NCI-H1694 treated with DMSO at 0.1 percent for 48 hours (cell line): ENCODE measurements around the gene SLC5A4.

Experiments
- DNase-seq: peaks from one replicate; lab custom pipeline; 2025; lab: John Stamatoyannopoulos, UW

The SLC5A4 gene

DNA sequence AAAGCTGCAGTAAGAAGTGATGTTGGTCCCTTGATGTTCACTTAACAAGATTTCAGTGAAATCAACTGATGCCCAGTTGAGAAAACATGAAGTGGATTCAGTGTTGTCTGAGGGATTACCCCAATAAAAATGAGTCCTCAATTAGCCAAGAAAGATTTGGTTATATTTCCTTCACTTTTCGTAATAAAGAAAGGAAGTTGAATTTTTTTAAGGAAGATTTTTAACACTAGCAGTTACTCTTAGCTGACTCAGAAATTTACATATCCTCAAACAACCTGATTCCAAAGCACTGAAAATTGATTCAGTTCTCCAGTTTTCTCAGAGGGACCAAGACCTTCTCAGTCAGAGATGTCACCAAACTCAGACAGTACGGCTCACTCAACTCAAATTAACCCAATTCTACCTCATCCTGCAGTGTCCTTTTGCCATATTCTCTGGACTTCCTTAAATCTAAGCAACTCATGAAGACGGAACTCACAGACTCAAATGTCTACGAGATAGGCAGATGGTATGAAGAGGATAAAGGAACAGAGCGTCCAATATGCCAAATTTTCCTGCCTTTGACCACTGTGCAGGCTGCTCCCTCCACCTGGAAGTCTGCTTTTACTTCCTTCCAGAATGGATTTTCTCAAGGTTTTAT, 22.8 kb downstream of the SLC5A4 start:
- DNase-seq, result no peak

DNA sequence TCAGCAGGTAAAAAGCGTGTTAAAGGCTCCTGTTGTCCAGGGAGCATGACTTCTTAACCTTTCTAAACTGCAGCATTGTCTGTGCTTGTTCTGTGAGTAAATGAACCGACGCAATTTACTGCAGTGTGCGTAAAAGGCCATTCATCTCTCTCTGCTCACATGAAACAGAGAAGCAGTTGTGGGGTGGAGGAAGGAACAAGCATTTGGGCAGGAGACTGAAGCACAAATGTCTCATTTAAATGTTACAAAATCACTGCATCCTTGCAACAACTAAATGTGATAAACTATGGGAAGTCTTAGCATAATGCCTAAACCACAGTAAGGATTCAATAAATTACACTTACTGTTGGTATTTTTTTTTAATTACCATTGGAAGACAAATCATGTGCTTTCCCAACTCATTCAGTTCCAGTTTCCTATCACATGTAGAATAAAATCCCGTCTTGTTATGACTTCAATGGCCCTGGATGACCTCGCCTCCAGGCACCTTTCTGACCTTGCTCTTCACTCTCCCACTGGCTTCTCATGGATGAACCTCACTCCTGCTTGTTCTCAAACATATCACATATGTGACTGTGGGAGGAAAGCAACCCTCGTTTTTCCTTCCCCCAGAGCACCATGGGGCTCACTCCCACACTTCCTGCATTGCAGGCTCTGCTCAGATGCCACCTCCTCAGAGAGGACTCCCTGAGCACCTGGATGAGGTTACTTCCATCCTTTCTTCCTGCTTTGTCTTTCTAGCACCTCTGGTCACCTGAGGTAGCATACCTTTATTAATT, 28.6 kb downstream of the SLC5A4 start:
- no peak for DNase-seq

DNA sequence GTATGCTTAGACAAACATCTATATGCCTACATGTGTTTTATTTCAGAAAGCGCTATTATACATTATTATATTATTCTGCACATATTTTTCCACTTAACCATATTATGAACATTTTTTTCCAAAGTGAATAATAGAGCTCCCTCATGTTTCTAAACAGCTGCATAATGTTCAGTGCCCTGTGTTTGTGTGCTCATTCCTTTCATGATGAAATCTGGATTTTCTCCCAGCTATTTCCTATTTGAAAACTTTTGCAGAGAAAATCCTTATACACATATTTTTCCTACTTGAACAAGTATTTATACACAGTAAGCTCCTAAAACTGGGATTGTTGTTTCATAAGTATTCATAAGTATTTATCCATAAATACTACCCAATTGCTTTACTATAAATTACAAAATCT, 32.2 kb downstream of the SLC5A4 start:
- no peak for DNase-seq

DNA sequence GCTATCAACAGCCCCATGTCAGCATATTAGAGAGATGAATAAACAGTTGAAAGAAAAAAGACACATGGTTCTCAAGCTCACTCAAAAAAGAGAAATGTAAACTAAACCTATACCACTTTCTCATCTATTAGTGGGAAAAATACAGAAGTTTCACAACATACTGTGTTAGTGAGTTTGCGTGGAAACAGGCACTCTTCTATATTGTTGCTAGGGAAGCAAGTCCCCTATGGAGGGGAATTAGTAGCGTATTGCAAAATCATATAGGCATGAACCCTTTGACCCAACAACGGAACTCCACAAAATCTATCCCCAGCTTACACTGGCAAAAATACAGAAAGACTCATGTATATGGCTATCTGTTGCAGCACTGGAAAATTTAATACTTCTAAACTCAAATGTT, 36.1 kb downstream of the SLC5A4 start:
- DNase-seq, result no peak

DNA sequence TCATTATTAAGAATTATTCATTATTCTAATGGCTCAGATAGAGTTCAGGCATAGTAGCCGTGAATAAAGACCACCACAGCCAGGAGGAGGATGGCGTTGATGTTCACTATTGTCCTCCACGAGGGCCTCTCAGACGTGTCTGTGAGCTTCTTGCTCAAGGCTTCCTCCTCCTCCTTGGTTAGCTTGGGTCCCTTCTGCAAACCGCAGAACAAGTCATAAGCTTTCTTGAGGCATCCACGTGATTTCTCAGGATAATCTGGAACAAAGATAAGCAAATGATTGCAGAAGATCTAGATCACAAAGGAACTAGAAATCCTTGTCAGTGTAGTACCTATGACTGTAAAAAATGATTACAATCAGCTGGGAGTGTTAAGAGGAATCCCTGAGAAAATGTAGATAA, 36.7 kb downstream of the SLC5A4 start:
- no peak for DNase-seq

DNA sequence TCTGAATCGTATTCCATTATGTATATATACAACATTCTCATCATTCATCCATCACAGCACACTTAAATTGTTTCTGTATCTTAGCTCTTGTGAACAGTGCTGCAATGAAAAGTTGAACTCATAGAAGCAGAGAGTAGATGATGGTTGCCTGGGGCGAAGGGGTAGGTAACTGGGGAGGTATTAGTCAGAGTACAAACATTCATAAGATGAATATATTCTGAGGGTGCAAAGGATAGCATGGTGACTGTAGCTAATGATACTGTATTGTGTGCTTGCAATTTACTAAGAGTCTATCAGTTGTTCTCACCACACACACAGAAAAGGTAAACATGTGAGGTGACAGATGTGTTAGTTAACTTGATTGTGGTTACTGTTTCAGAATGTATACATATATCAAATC, 37.7 kb downstream of the SLC5A4 start:
- no peak for DNase-seq

DNA sequence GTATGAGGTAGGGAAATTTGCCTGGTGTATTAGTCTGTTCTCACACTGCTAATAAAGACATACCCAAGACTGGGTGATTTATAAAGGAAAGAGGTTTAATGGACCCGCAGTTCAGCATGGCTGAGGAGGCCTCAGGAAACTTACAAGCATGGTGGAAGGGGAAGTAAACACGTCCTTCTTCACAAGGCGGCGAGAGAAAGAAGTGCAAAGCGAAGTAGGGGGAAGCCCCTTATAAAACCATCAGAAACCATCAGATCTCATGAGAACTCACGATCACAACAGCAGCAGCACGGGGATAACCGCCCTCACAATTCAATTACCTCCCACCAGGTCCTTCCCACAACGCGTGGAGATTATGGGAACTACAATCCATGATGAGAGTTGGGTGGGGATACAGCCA, 38.2 kb downstream of the SLC5A4 start:
- DNase-seq, result no peak

DNA sequence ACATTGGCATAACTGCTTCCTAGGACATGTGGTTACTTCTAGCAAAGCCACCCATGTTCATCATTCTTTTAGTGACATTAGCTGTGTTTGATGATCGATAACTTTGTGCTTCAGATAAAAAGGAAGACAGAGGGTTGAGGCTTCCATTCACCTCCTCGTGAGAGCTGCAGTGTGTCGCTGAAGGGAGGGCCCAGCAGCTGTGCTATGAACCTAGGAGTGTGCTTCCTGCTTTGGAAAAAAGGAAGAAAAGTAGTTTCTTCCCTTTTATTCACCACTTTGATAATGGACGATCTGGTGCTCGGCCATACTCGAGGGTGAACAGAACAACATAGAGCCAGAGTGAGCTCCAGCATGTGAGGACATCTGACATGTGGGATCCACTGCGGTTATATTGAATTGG, 44.1 kb downstream of the SLC5A4 start:
- no peak for DNase-seq

DNA sequence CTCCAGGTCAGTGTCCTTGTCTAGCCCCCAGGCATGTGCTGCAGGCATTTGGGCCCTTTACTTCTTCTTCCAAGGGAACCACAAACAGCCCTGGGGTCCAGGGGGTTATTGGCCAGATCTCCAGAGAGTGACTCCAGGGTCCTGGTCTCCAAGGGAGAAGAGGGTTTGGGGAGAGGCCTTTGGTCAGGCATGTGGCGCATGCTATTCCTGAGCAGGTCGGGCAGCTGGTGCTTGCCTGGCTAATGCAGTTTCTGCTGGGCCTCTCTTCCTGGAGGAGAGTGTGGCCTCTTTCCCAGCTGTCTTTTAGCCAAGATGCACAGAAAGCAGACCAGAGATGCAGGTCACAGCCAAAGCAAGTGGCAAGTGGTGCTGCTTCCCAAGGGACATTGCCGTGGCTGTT, 46.5 kb downstream of the SLC5A4 start:
- DNase-seq, result no peak

DNA sequence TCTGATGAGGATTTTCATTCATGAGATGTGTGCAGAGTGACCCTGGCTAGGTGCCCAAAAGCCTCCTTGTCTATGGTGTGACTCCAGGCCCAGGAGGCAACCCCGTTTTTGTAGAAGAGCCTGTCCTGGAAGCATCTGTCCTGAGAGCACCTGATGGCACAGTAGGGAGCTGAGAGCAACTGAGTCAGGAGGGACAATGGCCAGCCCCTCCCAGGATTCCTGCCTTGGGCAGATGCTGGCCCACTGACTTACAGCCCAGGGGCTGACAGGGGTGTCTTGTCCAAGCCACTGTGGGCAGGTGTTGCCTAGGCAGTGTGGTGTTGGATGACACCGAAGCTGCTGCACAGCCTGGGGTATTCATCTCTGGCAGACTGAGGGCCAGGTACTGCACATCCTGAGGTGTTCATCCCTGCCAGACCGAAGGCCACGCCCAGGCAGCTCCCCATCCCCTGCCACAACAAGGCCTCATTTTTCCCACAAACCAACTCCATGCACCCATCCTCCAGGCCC, 47.1 kb downstream of the SLC5A4 start:
- DNase-seq, result no peak

DNA sequence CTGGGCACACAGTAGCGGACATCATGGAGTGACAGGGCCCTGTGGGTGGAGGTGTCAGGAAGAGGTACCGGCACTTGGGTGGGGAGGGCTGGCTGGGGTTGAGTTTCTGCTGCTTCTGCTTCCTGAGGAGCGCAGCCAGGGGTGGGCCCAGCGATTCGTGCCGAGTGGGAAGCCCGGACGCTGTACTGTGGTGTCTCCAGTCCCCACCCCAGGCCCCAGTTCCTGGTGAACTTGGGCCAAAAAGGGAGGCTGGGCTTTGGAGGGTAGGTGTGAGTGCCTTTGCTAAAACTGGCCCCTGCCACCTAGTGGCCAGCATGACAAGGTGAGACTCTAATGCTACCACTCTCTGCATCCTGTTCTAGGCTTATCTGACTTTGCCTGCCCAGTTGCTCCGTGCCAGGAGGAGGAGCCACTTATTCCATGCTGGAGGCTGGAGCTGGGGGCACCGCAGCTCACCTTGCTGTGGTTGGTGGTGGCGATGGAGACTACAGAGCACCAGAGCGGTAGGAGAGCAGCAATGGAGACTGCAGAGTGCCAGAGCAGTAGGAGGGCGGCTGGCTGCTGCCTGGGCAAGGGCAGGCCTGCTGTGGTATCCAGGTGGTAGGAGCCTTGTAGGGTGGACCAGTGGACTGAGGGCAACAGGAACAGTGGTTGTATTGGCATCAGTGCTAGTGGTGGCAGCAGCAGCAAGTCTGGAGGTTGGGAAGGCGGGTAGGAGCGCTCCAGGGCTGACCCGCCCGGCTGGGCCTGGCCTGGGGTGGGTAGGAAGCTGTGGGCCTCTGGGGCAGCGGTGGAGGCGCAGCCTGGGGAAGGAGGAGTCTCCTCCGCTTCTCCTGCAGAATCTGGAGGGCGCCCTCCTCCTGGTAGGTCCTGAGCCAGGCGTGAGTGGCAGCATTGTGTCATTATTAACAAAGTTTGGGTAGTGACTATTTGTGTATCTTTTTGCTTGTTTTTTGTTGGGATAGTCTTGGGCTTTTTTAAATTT, 48.1 kb downstream of the SLC5A4 start:
- DNase-seq, result peak; percentile 2

DNA sequence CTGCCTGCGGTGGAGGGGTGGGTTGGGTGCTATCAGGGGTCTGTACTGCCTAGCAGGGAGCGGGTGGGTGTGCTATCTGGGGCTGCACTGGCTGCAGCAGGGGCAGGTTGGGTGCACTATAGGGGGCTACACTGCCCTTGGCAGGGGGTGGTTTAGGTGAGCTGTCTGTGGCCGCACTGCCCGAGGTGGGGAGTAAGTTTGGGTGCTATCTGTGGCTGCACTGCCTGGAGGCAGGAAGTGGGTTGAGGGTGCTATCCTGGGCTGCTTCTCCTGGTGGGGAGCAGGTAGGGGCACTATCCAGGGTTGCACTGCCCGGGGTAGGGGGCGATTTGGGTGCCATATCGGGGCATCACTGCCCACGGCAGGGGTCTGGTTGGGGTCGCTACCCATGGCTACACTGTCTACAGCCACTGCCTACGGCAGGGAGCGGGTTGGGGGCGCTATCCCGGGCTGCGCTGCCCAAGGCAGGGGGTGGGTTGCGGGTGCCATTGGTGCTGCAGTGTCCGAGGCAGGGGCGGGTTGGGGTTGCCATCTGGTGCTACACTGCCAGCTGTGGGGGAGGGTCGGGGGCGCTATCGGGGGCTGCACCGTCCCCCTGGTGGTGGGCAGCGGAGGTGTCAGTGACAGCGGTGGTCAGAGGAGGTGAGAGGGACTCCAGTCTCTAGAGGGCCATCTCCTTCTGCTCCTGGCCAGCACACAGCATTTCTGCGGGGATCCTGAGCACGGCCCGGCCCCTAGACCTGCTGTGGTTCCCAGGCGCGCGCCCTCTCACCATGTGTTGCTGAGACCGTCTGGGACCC, 49.0 kb downstream of the SLC5A4 start:
- no peak for DNase-seq

DNA sequence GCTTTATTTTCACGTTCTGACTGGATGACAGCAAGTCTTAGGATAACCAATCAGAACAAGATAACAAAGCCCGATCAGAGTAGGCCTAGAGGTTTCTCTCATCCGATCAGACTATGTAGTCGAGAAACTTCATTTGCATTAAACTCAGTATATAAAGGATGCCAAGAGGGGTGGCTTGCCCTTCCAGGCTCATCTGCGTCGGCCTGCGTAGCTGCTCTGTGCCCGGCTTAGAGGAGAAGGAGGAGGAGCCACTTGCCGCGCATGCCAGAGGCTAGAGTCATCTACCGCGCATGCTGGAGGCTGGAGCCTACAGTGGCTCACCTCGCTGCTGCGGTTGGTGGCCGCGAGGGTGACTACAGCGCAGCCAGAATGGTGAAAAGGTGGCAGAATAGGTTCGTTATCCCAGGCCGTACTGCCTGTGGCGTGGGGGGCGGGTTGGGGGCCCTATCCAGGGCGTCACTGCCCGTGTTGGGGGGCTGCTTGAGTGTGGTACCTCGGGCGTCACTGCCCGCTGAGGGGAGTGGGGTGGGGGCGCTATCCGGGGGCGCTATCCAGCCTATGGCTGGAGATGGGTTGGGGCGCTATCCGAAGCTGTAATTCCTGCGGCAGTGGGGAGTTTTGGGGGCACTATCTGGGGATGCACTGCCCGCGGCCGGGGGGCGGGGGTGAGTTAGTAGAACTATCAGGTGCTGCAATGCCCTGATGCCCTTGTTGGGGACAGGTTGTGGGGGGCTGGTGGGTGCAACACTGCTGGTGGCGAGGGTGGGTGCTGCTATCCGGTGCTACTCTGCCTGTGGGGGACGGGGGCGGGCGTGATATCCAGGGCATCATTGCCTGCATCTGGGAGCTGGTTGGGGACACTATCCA, 50.1 kb downstream of the SLC5A4 start, which contains the start of gene RFPL2:
Gene RFPL2 (minus strand): TSS at position 218 of the 867 bp plus-strand sequence. CDS start 2,622 bp downstream, outside the sequence.
- peak; percentile 93 for DNase-seq

DNA sequence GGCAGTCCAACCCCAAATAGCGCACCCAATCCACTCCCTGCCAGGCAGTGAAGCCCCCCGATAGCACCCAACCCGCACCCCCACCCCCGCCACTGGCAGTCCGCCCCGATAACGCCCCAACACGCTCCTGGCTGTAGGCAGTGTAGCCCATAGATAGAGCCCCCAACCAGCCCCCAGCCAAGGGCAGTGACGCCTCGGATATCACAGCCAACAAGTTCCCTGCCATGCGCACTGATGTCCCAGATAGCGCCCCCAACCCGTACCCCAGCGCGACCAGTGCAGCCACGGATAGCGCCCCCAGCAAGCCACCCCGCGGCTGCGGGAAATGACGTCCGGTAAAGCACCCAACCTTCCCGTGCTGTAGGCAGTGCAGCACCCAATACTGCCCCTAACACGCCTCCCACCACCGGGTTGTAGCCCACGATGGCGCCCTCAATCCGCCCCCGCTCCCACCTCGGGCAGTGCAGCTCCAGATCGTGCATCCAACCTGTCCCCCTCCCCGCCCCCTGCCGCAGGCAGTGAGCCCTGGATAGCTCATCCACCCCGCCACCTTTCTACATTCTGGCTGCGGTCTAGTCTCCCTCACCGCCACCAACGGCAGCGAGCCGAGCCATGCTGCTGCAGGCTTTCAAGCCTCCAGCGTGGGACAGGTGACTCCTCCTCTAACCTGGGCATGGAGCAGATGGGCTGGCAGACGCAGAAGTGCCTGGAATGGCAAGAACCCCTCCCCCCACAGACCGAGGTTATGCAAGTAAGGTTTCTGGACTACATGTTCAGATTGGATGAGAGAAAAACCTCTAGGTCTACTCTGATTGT, 50.9 kb downstream of the SLC5A4 start:
- DNase-seq, result peak; percentile 64

DNA sequence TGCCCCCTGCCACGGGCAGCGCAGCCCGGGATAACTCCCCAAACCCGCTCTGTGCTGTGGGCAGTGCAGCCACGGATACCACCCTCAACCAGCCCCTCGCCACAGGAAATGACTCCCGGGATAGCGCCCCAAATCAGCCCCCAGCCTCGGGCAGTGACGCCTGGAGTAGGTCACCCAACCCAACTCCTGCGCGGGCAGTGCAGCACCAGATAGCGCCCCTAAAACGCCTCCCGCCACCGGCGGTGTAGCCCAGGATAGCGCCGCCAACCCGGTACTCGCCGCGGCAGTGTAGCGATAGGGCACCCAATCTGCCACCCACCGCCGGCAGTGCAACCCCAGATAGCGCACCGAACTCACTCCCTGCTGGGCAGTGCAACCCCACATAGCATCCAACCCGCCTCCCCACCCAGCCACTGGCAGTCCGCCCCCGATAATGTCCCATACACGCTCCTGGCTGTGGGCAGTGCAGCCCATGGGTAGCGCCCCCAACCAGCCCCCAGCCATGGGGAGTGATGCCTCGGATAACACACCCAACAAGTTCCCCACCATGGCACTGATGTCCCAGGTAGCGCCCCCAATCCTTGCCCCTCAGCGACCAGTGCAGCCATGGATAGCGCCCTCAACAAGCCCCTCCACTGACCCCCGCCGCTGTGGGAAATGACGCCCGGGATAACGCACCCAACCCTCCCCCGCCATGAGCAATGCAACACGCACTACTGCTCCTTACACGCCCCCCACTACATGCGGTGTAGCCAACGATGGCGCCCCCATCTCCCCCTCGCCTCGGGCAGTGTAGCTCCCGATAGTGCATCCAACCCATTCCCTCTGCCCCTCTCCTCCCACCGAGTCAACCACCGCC, 51.7 kb downstream of the SLC5A4 start:
- no peak for DNase-seq

DNA sequence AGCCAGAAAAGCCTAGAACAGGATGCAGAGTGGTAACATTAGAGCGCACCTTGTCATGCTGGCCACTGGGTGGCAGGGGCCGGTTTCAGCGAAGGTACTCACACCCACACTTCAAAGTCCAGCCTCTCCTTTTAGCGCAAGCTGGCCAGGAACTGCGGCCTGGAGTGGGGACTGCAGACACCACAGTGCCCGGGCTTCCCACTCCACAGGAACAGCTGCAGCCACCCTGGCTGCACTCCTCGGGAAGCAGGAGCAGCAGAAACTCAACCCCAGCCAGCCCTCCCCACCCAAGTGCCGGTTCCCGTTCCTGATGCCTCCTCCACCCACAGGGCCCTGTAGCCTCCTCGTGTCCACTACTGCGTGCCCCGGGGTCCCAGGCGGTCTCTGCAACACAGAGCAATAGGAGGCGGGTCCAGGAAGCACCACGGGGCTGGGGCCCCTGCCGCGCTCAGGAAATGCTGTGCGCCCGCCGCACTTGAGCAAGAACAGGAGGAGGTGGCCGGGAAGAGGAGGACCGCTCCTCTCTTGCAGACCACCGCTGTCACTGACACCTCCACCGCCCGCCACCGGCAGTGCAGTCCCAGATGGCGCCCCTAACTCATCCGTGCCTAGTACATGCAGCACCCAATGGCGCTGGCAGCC, 52.5 kb downstream of the SLC5A4 start:
- peak; percentile 15 for DNase-seq

DNA sequence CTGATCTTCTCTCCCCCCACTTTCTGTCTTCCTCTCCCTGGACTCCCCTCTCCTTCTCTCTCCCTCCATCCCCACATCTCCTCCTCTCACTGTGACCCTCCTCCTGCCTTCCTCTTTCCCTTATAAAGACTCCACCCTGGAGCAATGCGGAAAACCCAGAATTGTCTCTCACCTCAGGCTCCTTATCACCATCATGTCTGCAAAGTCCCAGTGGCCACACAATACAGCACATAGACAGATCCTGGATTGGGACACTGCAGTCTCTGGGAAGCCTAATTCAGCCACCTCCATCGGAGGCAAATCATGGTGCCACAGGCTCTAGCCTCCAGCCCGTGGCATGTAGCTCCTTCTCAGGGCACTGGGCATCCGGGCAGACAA, 53.0 kb downstream of the SLC5A4 start:
- no peak for DNase-seq

DNA sequence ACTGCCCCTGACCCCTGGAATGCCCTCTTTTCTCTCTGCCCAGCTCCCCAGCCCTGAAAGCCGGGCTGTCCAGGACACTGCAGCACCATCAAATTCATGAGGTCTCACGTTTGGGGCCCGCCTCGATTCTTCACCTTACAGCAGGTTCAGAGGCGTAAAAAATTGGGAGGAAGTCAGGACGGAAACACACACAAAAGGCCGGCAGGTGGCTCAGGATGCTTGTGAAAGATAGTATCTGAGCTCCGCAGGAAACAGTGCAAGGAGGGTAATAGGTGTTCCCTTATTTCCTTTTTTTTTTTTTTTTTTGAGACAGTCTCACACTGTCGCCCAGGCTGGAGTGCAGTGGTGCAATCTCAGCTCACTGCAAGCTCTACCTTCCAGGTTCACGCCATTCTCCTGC, 54.4 kb downstream of the SLC5A4 start:
- no peak for DNase-seq
